Ectodermal cell (in vitro differentiated cells): ENCODE results near the gene NCAPH2.
"Not testable (repeated sequence)": the region's sequence is repeated elsewhere in the genome, so short reads cannot be mapped to it uniquely, and the experiment has no call there.

Source experiments
- H3K27ac ChIP-seq: 2 replicates; pipeline ENCODE4 v1.7.0; 2013; ENCODE audit warnings: mild to moderate bottlenecking, low read depth, low read length; ENCODE audit not compliant: insufficient read depth, poor library complexity, severe bottlenecking
- H3K27me3 ChIP-seq: 2 replicates; pipeline ENCODE4 v1.7.0; 2013; ENCODE audit warnings: mild to moderate bottlenecking, low read length; ENCODE audit not compliant: insufficient read depth, control insufficient read depth, poor library complexity, severe bottlenecking
- H3K36me3 ChIP-seq: one replicate; pipeline ENCODE4 v1.7.0; 2013; ENCODE audit warnings: low read length; ENCODE audit not compliant: control insufficient read depth, insufficient read depth
- H3K4me1 ChIP-seq: one replicate; pipeline ENCODE4 v1.7.0; 2013; ENCODE audit warnings: low read length; ENCODE audit not compliant: control insufficient read depth, insufficient read depth
- H3K4me3 ChIP-seq: 2 replicates; pipeline ENCODE4 v1.7.0; 2013; ENCODE audit warnings: low read depth, low read length, control low read depth; ENCODE audit not compliant: insufficient read depth
- H3K9me3 ChIP-seq: 2 replicates; pipeline ENCODE4 v1.7.0; 2013; ENCODE audit warnings: mild to moderate bottlenecking, low read length, moderate library complexity; ENCODE audit not compliant: control insufficient read depth
- WGBS, 2 experiments: methylation state at CpG; one replicate each; pipeline ENCODE4 v1.1.7; 2013; ENCODE audit warnings: missing lambda C conversion rate in 2 of 2; 5-methylcytosine and 5-hydroxymethylcytosine counted together

NCAPH2 gene

GRCh38 chr22:50530580-50530876 is 22.5 kb downstream of the NCAPH2 start:
- Histone ChIP-seq H3K36me3 (no peaks in the 10 kb centered on the region), H3K9me3 (no peaks in the 10 kb centered on the region), H3K27ac (no peak overlapping the region), H3K4me1 (peaks cover 16% of the 10 kb centered on the region), H3K4me3 (peak overlapping the region; percentile 27), H3K27me3 (peaks cover 72% of the 10 kb centered on the region)
- WGBS, 2 experiments, result 9% methylated on average over 21 of the region's 21 CpGs

DNA sequence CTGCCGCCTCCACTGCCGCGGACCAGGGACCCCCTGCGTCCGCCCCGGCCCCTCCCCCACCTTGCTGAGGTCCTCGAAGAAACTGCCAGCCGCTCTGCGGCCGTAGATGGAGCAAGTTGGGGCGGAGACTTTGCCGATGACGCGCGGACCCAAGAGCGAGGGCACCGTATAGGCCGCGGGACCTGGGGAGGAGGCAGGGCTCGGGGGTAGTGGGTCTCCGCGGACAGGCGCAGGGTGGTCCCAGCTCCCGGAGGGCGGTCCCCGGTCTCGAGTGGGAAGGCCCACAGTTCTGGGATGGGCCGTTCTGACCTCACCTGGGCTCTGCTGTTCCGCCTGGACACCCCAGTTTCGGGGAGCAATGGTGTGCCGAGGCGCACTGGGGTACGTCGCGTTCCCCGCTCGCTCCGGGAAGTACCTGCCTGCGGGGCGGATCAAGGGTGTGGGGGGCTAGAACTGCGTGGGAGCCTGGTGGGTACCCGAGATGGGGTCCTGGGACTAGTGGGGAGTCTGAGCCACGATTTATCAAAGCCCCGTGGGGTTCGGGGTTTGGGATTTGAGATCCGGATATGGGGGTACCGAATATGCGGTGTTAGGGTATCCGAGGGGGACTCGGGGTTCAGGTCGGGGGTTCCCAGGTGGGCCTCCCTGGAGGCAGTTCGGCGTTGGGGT is 23.0 kb downstream of the NCAPH2 start:
- WGBS, 2 experiments, result 17% methylated on average over 53 of the region's 53 CpGs
- Histone ChIP-seq H3K27ac (no peak overlapping the region), H3K4me3 (peak overlapping the region; percentile 41), H3K36me3 (no peaks in the 10 kb centered on the region), H3K4me1 (peaks cover 16% of the 10 kb centered on the region), H3K27me3 (peaks cover 72% of the 10 kb centered on the region), H3K9me3 (no peaks in the 10 kb centered on the region)

DNA sequence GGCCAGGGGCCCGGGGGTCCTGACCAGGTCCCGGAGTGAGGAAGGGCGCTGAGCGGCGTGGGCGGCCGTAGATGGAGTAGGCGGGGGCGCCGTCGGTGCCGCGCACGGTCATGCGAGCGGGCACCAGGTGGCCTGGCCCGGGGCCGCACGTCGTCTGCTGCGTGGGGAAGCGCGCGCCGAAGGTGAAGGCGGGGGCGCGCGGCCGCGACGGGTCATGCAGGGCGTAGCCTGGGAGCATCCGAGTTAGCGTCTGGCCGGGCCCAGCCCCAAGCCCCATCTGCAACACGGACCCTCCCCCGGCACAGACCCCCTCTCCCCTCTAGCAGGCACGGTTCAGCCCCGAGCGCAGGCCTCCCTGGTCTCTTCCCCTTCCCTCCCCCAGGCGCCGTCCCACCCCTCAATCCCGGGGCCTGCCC is 23.5 kb downstream of the NCAPH2 start:
- Histone ChIP-seq H3K27me3 (peaks cover 71% of the 10 kb centered on the region), H3K4me1 (peaks cover 14% of the 10 kb centered on the region), H3K9me3 (no peaks in the 10 kb centered on the region), H3K36me3 (no peaks in the 10 kb centered on the region), H3K27ac (no peak overlapping the region), H3K4me3 (peak overlapping the region; percentile 41)
- WGBS, 2 experiments, result 5% methylated on average over 44 of the region's 44 CpGs

DNA sequence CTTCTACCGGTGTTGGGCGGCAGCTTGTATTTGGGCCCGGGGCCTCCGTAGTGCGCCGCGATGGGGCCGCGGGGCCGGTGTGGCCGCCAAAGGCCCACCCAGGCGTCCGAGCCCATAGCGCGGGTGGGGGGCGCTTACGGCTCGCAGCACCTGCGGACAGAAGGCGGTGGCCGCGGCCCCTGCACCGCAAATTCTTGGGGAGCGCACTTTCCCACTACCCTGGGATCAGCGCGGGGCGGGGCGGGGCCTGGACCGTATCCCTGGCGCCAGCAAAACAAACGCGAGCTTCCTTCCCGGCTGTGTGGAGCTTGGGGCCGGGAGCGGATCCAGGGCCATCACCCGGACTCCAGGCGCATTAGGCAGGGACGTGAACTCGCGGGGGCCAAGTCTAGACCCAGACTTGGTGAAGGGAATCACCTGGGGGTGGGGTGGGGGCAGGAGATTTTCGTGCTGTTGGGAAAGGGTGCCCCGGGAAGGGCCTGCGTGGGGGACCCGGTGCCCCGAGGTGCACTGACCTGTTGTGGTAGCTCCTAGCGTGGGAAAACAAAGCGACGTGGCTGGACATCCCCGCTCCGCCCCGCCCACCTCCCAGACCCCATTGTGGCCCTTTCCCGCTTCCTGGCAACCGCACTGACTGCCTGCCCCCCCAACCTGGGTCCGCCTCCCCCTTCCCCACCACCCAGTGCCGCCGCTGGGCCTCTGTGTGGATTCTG is 24.1 kb downstream of the NCAPH2 start:
- H3K9me3 ChIP-seq, result no peaks in the 10 kb centered on the region
- no peaks in the 10 kb centered on the region for H3K36me3 ChIP-seq
- peaks cover 13% of the 10 kb centered on the region for H3K4me1 ChIP-seq
- H3K27ac ChIP-seq, result no peak overlapping the region
- H3K4me3 ChIP-seq, result peak overlapping the region; percentile 41
- H3K27me3 ChIP-seq, result peaks cover 65% of the 10 kb centered on the region
- WGBS, 2 experiments, result 4 to 6% methylated on average over 53 to 56 of the region's 56 CpGs

GRCh38 chr22:50532824-50533796 is 25.1 kb downstream of the NCAPH2 start:
- peaks cover 56% of the 10 kb centered on the region for H3K27me3 ChIP-seq
- peaks cover 13% of the 10 kb centered on the region for H3K4me1 ChIP-seq
- H3K9me3 ChIP-seq, result no peaks in the 10 kb centered on the region
- H3K4me3 ChIP-seq, result no peak overlapping the region
- no peak overlapping the region for H3K27ac ChIP-seq
- 91 to 93% methylated on average over 18 to 19 of the region's 19 CpGs for WGBS, 2 experiments
- H3K36me3 ChIP-seq, result no peaks in the 10 kb centered on the region

DNA sequence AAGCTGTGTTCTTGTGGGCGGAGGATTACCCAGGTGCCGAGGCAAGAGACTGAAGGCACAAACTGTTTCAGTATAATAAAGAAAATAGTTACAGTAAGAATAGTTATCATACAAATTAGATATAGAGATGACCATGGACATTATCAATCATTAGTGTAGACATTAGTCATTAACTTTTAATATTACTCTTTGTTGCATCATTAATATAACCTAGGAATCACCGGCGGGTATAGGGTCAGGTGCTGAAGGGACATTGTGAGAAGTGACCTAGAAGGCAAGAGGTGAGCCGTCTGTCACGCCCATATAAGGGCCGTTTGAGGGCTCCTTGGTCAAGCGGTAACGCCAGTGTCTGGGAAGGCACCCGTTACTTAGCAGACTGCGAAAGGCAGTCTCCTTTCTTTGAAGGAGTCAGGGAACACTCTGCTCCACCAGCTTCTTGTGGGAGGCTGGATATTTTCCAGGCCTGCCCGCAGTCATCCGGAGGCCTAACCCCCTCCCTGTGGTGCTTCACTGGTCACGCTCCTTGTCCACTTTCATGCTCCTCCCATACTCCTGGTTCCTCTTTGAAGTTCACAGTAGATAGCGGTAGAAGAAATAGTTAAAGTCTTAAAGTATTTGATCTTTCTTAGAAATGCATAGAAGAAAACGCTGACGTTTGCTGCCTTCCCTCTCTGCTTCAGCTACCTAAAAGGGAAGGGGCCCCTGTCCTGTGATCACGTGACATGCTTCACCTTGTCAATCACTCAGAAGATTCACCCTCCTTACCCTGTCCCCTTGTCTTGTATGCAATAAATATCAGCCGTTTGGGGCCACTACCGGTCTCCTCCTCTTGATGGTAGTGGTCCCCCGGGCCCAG is 26.1 kb downstream of the NCAPH2 start:
- WGBS, 2 experiments, result 70 to 73% methylated on average over 20 to 21 of the region's 21 CpGs
- not testable (repeated sequence) for H3K9me3 ChIP-seq, H3K27ac ChIP-seq, H3K36me3 ChIP-seq, H3K4me3 ChIP-seq
- peaks cover 13% of the 10 kb centered on the region for H3K4me1 ChIP-seq
- H3K27me3 ChIP-seq, result peaks cover 46% of the 10 kb centered on the region

DNA sequence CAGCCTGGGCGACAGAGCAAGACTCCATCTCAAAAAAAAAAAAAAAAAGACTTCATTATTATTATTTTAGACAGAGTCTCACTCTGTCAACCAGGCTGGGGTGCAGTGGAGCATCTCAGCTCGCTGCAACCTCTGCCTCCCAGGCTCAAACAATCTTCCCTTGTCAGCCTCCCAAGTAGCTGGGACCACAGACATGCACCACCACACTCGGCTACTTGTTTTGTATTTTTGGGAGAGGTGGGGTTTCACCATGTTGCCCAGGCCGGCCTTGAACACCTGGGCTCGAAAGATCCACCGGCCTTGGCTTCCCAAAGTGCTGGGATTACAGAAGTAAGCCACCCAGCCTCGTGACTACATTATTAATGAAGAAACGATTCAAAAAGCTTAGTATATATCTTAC is 27.1 kb downstream of the NCAPH2 start:
- 91 to 94% methylated on average over 6 to 8 of the region's 8 CpGs for WGBS, 2 experiments
- Histone ChIP-seq H3K27ac (no peak overlapping the region), H3K27me3 (peaks cover 35% of the 10 kb centered on the region), H3K4me3 (no peak overlapping the region), H3K36me3 (no peaks in the 10 kb centered on the region), H3K4me1 (peaks cover 13% of the 10 kb centered on the region), H3K9me3 (no peaks in the 10 kb centered on the region)

DNA sequence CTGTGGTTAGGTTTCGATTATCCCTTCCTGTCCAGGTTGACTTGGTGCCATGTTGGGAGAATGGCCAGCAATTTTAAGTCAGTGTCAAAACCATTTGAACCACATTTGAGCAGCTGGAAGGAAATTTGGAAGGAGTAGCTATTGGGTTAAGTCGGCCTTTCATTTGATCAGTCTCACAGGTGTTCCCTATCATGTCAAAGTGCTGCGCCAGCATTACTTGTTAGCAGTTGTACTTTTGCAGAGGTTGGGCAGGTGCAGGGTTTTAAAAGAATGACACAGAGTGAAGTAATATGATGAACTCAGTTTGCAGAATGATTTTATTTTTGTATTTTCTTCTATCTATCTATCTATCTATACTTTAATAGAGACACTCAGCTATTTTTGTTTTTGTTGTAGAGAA is 28.2 kb downstream of the NCAPH2 start:
- no peaks in the 10 kb centered on the region for H3K36me3 ChIP-seq
- H3K27me3 ChIP-seq, result peaks cover 24% of the 10 kb centered on the region
- no peaks in the 10 kb centered on the region for H3K9me3 ChIP-seq
- no peak overlapping the region for H3K27ac ChIP-seq
- peaks cover 5% of the 10 kb centered on the region for H3K4me1 ChIP-seq
- 93 to 98% methylated on average over 3 of the region's 3 CpGs for WGBS, 2 experiments
- no peak overlapping the region for H3K4me3 ChIP-seq

DNA sequence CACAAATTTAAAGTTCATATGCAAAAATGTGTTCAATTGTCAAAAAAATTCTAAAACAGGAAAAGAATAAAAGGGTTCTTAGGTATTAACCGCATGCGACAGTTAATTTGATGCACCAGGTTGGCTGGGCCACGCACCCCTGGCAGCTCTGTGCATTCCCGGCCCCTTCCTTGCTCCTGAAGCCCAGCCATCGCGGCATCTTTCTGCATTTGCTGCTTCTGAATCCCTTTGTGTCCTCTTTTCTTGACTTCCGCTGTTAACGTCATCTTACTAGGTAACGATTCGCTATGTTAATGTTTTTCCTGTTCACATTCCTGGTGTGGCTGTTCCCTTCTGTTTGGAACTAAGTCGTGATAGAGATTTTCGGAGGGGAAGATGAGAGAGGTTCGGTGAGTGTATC is 29.7 kb downstream of the NCAPH2 start:
- Histone ChIP-seq H3K9me3 (no peaks in the 10 kb centered on the region), H3K4me3 (no peak overlapping the region), H3K36me3 (no peaks in the 10 kb centered on the region), H3K4me1 (no peaks in the 10 kb centered on the region), H3K27me3 (peaks cover 9% of the 10 kb centered on the region), H3K27ac (no peak overlapping the region)
- 91 to 92% methylated on average over 13 of the region's 13 CpGs for WGBS, 2 experiments
